ENCODE data around the gene SCN4A.

DNA sequence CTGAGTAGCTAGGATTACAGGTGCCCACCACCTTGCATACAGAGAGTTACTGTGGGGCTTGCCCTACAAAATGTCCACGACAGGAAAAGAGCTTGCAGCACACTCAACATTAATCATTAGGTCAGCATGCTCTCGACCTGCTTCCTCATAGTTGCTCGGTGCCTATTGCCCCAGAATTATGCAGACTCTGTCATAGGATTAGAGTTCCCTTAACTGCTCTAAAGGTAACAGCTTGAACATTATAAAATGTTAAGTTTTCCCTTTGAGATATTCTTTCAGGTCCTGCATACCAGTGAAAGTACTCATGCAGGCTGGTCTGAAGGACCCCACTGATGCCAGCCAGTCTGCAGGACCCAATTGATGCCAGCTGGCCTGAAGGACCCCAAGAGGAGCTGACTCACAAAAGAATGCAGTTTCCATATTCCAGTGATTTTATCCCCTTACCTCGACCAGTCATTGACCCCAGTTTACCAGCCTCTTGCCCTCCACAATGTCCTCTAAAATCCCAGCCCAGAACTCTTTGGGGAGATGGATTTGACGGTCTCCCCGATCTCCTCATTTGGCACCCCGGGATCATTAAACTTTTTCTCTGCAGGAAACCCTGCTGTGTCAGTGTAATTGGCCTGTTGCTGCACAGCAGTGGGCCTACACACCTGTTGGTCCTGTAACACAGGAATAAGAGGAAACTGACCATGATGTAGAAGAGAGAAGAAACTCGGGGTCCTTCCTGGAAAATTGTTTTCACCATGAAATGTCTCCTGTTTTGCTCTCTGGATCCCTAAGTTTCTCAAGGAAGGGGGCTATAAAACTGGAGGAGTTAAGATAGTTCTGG is 37.1 kb upstream of the SCN4A start:
- TF ChIP-seq CTCF (IDR thresholded peaks at IDR 0.05; ENCODE audit: poor library complexity) = no peak
- no peak for TF ChIP-seq EZH2 (IDR thresholded peaks at IDR 0.05; ENCODE audit: borderline replicate concordance)
- no peak for TF ChIP-seq EZH2phosphoT487 (IDR thresholded peaks at IDR 0.05; ENCODE audit: low read depth, severe bottlenecking, unreplicated experiment)
